H1 (cell line): ENCODE measurements around the gene DCAF7. TPM values are rescaled to one million over a fixed set of nuclear protein-coding genes. Genes with fewer than 3 reads are reported as not detected.

Source experiments
- CTCF ChIA-PET: fragments of 300-600 bp; sonication (Branson Sonifier 250); formaldehyde crosslinking; loops from one replicate; lab custom pipeline; 2021; ENCODE audit not compliant: partially characterized antibody; lab: Charles Lee
- POLR2A ChIA-PET: fragments of 300-600 bp; sonication (Branson Sonifier 250); formaldehyde crosslinking; loops from one replicate; lab custom pipeline; 2021; ENCODE audit warnings: inconsistent platforms; ENCODE audit not compliant: partially characterized antibody; lab: Charles Lee
- DNase-seq, 2 experiments: peaks; one replicate each; pipeline versions ENCODE4 v3.0.0 to v3.0.0-alpha.2; 2010 to 2022; ENCODE audit warnings: low spot score in 2 of 2, low read depth in 1 of 2, mixed read lengths in 1 of 2
- FAIRE-seq: peaks from 2 replicates; lab custom pipeline; 2011; peaks lifted over from hg19 to GRCh38; lab: Jason Lieb, UNC
- H2AFZ ChIP-seq: 2 replicates; pipeline ENCODE4 v1.8.1; 2012; ENCODE audit warnings: low read length, inconsistent platforms
- H2AK5ac ChIP-seq: 2 replicates; pipeline ENCODE4 v1.6.1; 2013; ENCODE audit warnings: low read depth, low read length
- H2BK120ac ChIP-seq: replicated peaks from 2 replicates; pipeline ENCODE3; 2013; ENCODE audit warnings: low read depth, low read length, inconsistent platforms
- H2BK12ac ChIP-seq: 2 replicates; pipeline ENCODE4 v1.6.1; 2013; ENCODE audit warnings: low read depth, low read length
- H2BK15ac ChIP-seq: 2 replicates; pipeline ENCODE4 v1.6.1; 2013; ENCODE audit warnings: low read length
- H2BK20ac ChIP-seq: 2 replicates; pipeline ENCODE4 v1.6.1; 2013; ENCODE audit warnings: low read length
- H2BK5ac ChIP-seq: 2 replicates; pipeline ENCODE4 v1.6.1; 2013; ENCODE audit warnings: low read depth, low read length
- H3K14ac ChIP-seq: 2 replicates; pipeline ENCODE4 v1.6.1; 2013; ENCODE audit warnings: inconsistent platforms; ENCODE audit not compliant: insufficient read length
- H3K18ac ChIP-seq: 2 replicates; pipeline ENCODE4 v1.6.1; 2013; ENCODE audit warnings: low read length; ENCODE audit errors: extremely low read depth
- H3K23ac ChIP-seq: 2 replicates; pipeline ENCODE4 v1.6.1; 2013; ENCODE audit warnings: inconsistent platforms; ENCODE audit not compliant: insufficient read length
- H3K23me2 ChIP-seq: 2 replicates; pipeline ENCODE4 v1.6.1; 2013; ENCODE audit warnings: low read depth, low read length
- H3K27ac ChIP-seq: 2 replicates; pipeline ENCODE4 v1.6.1; 2011; ENCODE audit warnings: low read depth, low read length, inconsistent platforms
- H3K27me3 ChIP-seq, 4 experiments: replicated peaks in 1 of 4; 1 replicate in 1 of 4; 2 replicates in 3 of 4; pipeline versions ENCODE4 v1.6.1 to v1.8.1; 2011 to 2013; ENCODE audit warnings: low read length in 3 of 4, mild to moderate bottlenecking in 3 of 4, inconsistent platforms in 2 of 4, mixed read lengths in 2 of 4, moderate library complexity in 1 of 4; ENCODE audit not compliant: control insufficient read depth in 3 of 4, insufficient read depth in 3 of 4; ENCODE audit errors: extremely low read depth in 1 of 4
- H3K36me3 ChIP-seq, 4 experiments: 2 replicates each; pipeline versions ENCODE4 v1.6.1 to v1.8.1; 2011 to 2013; ENCODE audit warnings: mild to moderate bottlenecking in 4 of 4, low read length in 3 of 4, moderate library complexity in 2 of 4, control low read depth in 1 of 4, inconsistent platforms in 1 of 4; ENCODE audit not compliant: insufficient read depth in 4 of 4, control insufficient read depth in 2 of 4
- H3K4ac ChIP-seq: replicated peaks from 2 replicates; pipeline ENCODE3; 2013; ENCODE audit warnings: low read length, low read depth, mixed read lengths, inconsistent platforms; ENCODE audit not compliant: insufficient read length
- H3K4me1 ChIP-seq, 4 experiments: replicated peaks in 1 of 4; 1 replicate in 1 of 4; 2 replicates in 3 of 4; pipeline versions ENCODE4 v1.6.1 to v1.8.1; 2011 to 2013; ENCODE audit warnings: low read length in 3 of 4, inconsistent platforms in 2 of 4, mixed read lengths in 1 of 4; ENCODE audit not compliant: insufficient read depth in 4 of 4, control insufficient read depth in 3 of 4
- H3K4me2 ChIP-seq, 2 experiments: 2 replicates each; pipeline versions ENCODE4 v1.6.1 to v1.8.1; 2011 to 2013; ENCODE audit warnings: low read depth in 2 of 2, low read length in 2 of 2, control low read depth in 1 of 2, inconsistent platforms in 1 of 2, mild to moderate bottlenecking in 1 of 2; ENCODE audit not compliant: insufficient read depth in 1 of 2
- H3K4me3 ChIP-seq, 4 experiments: fragments of 200-600, 300-600 bp in 1 of 4; sonication (generic), shearing (Covaris generic), sonication (Bioruptor Twin) in 1 of 4; 2 replicates each; pipeline versions ENCODE4 v1.5.1 to v1.8.1; 2011 to 2016; ENCODE audit warnings: low read length in 4 of 4, low read depth in 3 of 4, control low read depth in 2 of 4, inconsistent platforms in 2 of 4, mild to moderate bottlenecking in 2 of 4, mixed read lengths in 1 of 4, moderate library complexity in 1 of 4; ENCODE audit not compliant: insufficient read depth in 2 of 4; ENCODE audit errors: extremely low read depth in 1 of 4
- H3K56ac ChIP-seq: replicated peaks from 2 replicates; pipeline ENCODE3; 2013; ENCODE audit warnings: low read depth, mild to moderate bottlenecking, mixed read lengths, low read length, inconsistent platforms; ENCODE audit not compliant: insufficient read length
- H3K79me1 ChIP-seq: 2 replicates; pipeline ENCODE4 v1.6.1; 2013; ENCODE audit warnings: low read depth, low read length, control low read depth
- H3K79me2 ChIP-seq, 2 experiments: 2 replicates each; pipeline versions ENCODE4 v1.6.1 to v1.8.1; 2012 to 2013; ENCODE audit warnings: low read length in 2 of 2, mild to moderate bottlenecking in 2 of 2, inconsistent platforms in 1 of 2; ENCODE audit not compliant: insufficient read depth in 2 of 2, control insufficient read depth in 1 of 2
- H3K9ac ChIP-seq, 4 experiments: replicated peaks in 1 of 4; 1 replicate in 1 of 4; 2 replicates in 3 of 4; pipeline versions ENCODE4 v1.6.1 to v1.8.1; 2011 to 2013; ENCODE audit warnings: low read depth in 3 of 4, low read length in 3 of 4, control low read depth in 2 of 4, mild to moderate bottlenecking in 2 of 4, moderate library complexity in 2 of 4, inconsistent platforms in 1 of 4; ENCODE audit errors: extremely low read depth in 1 of 4
- H3K9me3 ChIP-seq, 2 experiments: 2 replicates each; pipeline versions ENCODE4 v1.6.1 to v1.8.1; 2012 to 2013; ENCODE audit warnings: mild to moderate bottlenecking in 2 of 2, moderate library complexity in 2 of 2, control low read depth in 1 of 2, inconsistent platforms in 1 of 2, low read depth in 1 of 2, low read length in 1 of 2, mixed read lengths in 1 of 2; ENCODE audit not compliant: insufficient read depth in 2 of 2
- H4K20me1 ChIP-seq, 2 experiments: replicated peaks in 1 of 2; 2 replicates each; pipeline versions ENCODE3 to v1.8.1; 2011 to 2013; ENCODE audit warnings: inconsistent platforms in 2 of 2, low read length in 2 of 2, mild to moderate bottlenecking in 1 of 2; ENCODE audit not compliant: insufficient read depth in 2 of 2, control insufficient read depth in 1 of 2
- H4K5ac ChIP-seq: 2 replicates; pipeline ENCODE4 v1.6.1; 2013; ENCODE audit warnings: low read length, low read depth, mixed read lengths, inconsistent platforms; ENCODE audit not compliant: insufficient read length
- H4K8ac ChIP-seq: 2 replicates; pipeline ENCODE4 v1.8.0; 2013; ENCODE audit warnings: mild to moderate bottlenecking, moderate library complexity, low read length, inconsistent platforms; ENCODE audit not compliant: insufficient read depth; ENCODE audit errors: extremely low read depth
- H4K91ac ChIP-seq: replicated peaks from 2 replicates; pipeline ENCODE3; 2013; ENCODE audit warnings: low read length, mixed read lengths, inconsistent platforms; ENCODE audit not compliant: insufficient read length
- BCL11A ChIP-seq, 2 experiments: IDR thresholded peaks; one replicate each; pipeline ENCODE4 v1.6.1; 2011; ENCODE audit warnings: low read depth in 2 of 2, low read length in 2 of 2, mild to moderate bottlenecking in 2 of 2
- CBX5 ChIP-seq: fragments of 300-800, 300-1000 bp; sonication (generic); IDR thresholded peaks from 2 replicates; pipeline ENCODE4 v1.7.1; 2016; ENCODE audit warnings: antibody characterized with exemption, low read length, low read depth
- EP300 ChIP-seq, 2 experiments: IDR thresholded peaks; 1 replicate in 1 of 2; 2 replicates in 1 of 2; pipeline ENCODE4 v1.6.1; 2011 to 2012; ENCODE audit warnings: low read depth in 2 of 2, low read length in 2 of 2, mild to moderate bottlenecking in 2 of 2, borderline replicate concordance in 1 of 2, inconsistent platforms in 1 of 2, moderate library complexity in 1 of 2
- FOSL1 ChIP-seq: IDR thresholded peaks from 2 replicates; pipeline ENCODE4 v1.6.1; 2011; ENCODE audit warnings: mild to moderate bottlenecking, low read depth, low read length, moderate library complexity; ENCODE audit not compliant: insufficient read depth
- GTF2F1 ChIP-seq: IDR thresholded peaks from 2 replicates; pipeline ENCODE4 v1.6.1; 2012; ENCODE audit warnings: low read depth, low read length, improper control_type of control experiment, borderline replicate concordance
- NANOG ChIP-seq: IDR thresholded peaks from 2 replicates; pipeline ENCODE4 v1.6.1; 2011; ENCODE audit warnings: low read length, low read depth, mild to moderate bottlenecking, inconsistent platforms; ENCODE audit not compliant: insufficient read depth, poor library complexity, severe bottlenecking
- POU5F1 ChIP-seq: IDR thresholded peaks from 2 replicates; pipeline ENCODE4 v1.6.1; 2011; ENCODE audit warnings: low read depth, mild to moderate bottlenecking, low read length, moderate library complexity
- SIX5 ChIP-seq: IDR thresholded peaks from 2 replicates; pipeline ENCODE4 v1.6.1; 2011; ENCODE audit warnings: mild to moderate bottlenecking, low read depth, low read length
- SP4 ChIP-seq: IDR thresholded peaks from 2 replicates; pipeline ENCODE4 v1.6.1; 2012; ENCODE audit warnings: low read length, inconsistent platforms
- YY1 ChIP-seq: IDR thresholded peaks from 2 replicates; pipeline ENCODE4 v1.6.1; 2011; ENCODE audit warnings: low read depth, mild to moderate bottlenecking, low read length
- ZNF274 ChIP-seq: IDR thresholded peaks from 2 replicates; pipeline ENCODE4 v1.7.0; 2012; ENCODE audit warnings: low read length, borderline replicate concordance; ENCODE audit errors: extremely low read depth
- WGBS, 2 experiments: shearing (Covaris generic) in 1 of 2; methylation state at CpG; one replicate each; pipeline versions ENCODE4 v1.1.6 to v1.1.7; 2013 to 2015; ENCODE audit warnings: low lambda C conversion rate in 2 of 2, mixed read lengths in 2 of 2, inconsistent platforms in 1 of 2, low coverage in 1 of 2, missing lambda C conversion rate in 1 of 2; ENCODE audit not compliant: insufficient replicate concordance in 2 of 2, insufficient coverage in 1 of 2, insufficient read length in 1 of 2; ENCODE audit errors: extremely low coverage in 1 of 2, missing lambda C conversion rate in 1 of 2; 5-methylcytosine and 5-hydroxymethylcytosine counted together
- polyA plus RNA-seq, 7 experiments: library from polyadenylated mRNA; depleted of rRNA in 3 of 7; stranded (reverse) in 5 of 7; unstranded in 2 of 7; fragments of >200 nt in 5 of 7; fragments of 200-250 nt in 2 of 7; gene quantifications; 1 replicate in 5 of 7; 2 replicates in 1 of 7; 4 replicates in 1 of 7; pipeline versions ENCODE4 v1.2.1 to v1.2.3, GENCODE V29; 2011 to 2013; ENCODE audit warnings: missing spikeins in 2 of 7, mixed read lengths in 2 of 7
- total RNA-seq: library from RNA; stranded (reverse); fragmentation: NEBNext Ultra II Directional; extraction: Animal tissue kit (Norgen Biotek cat#: 25700); gene quantifications from 2 replicates; pipeline ENCODE4 v1.2.1, GENCODE V29; 2021

Gene DCAF7
- total and polyA plus RNA-seq, 2 of the 8 experiments (the other 6 are each of a cell fraction or from before 2014, with no cell fraction given): 74.9 to 94.1 TPM

- no peak for FAIRE-seq
Measured at GRCh38 chr17:63635290-63635689, 85.0 kb downstream of the DCAF7 start.

More at GRCh38 chr17:63635290-63635689, 85.0 kb downstream of the DCAF7 start:
- Histone ChIP-seq H2BK12ac (no peak overlapping the region), H4K8ac (no peak overlapping the region), H3K23me2 (no peaks in the 10 kb centered on the region; the same call in 1 of the 2 replicates), H3K36me3 (peaks cover 0 to 7% (median 1%) of the 10 kb centered on the region in 4 experiments; a peak in 3 of 8 replicates), H3K4me1 (peaks cover 0 to 6% (median 4%) of the 10 kb centered on the region in 4 experiments; a peak in 4 of 7 replicates), H4K20me1 (peaks cover 0 to 2% of the 10 kb centered on the region in 2 experiments), H3K27ac (no peak overlapping the region), H4K91ac (no peak overlapping the region), H3K56ac (no peak overlapping the region), H2BK120ac (no peak overlapping the region), H3K79me1 (no peaks in the 10 kb centered on the region; the same call in 1 of the 2 replicates), H3K23ac (no peak overlapping the region), H3K18ac (no peak overlapping the region), H2BK15ac (no peak overlapping the region), H2BK20ac (no peak overlapping the region), H3K27me3 (no peaks in the 10 kb centered on the region), H2AFZ (no peak overlapping the region), H4K5ac (no peak overlapping the region), H3K79me2 (no peaks in the 10 kb centered on the region; a peak in 1 of 4 replicates), H2BK5ac (no peak overlapping the region), H3K14ac (no peak overlapping the region), H3K4me3 (no peak overlapping the region), H2AK5ac (no peak overlapping the region), H3K4ac (no peak overlapping the region), H3K9ac (no peak overlapping the region), H3K9me3 (no peaks in the 10 kb centered on the region), H3K4me2 (no peak overlapping the region)
- POLR2A ChIA-PET: interaction anchor here (1.1 kb wide), 1 partner anchor 13 kb away, joined by 3 read pairs; the partner anchor contains the start of gene MAP3K3
- no peak for DNase-seq
- 91 to 100% methylated on average over 1 to 2 of the region's 2 CpGs for WGBS, 2 experiments
- CTCF ChIA-PET: interaction anchor here (0.6 to 2.0 kb wide), 4 partner anchors 8 to 200 kb away, joined by 3 to 5 read pairs (median 4); no protein-coding TSS in a partner anchor
- TF ChIP-seq CBX5: no peak
- TF ChIP-seq FOSL1: no peak
- TF ChIP-seq POU5F1: no peak
- TF ChIP-seq SIX5: no peak
- TF ChIP-seq SP4: no peak
- no peak for TF ChIP-seq BCL11A (IDR thresholded peaks at IDR 0.05; ENCODE audit: low read depth in 2 of 2, low read length in 2 of 2)
- no peak for TF ChIP-seq EP300 (IDR thresholded peaks at IDR 0.05; ENCODE audit: borderline replicate concordance in 1 of 2, low read depth in 2 of 2, low read length in 2 of 2)
- no peak for TF ChIP-seq ZNF274
- TF ChIP-seq NANOG: no peak
- no peak for TF ChIP-seq GTF2F1
- no peak for TF ChIP-seq YY1
